Measurements from ENCODE around the gene DYNC2H1.

The DYNC2H1 gene, protein sequence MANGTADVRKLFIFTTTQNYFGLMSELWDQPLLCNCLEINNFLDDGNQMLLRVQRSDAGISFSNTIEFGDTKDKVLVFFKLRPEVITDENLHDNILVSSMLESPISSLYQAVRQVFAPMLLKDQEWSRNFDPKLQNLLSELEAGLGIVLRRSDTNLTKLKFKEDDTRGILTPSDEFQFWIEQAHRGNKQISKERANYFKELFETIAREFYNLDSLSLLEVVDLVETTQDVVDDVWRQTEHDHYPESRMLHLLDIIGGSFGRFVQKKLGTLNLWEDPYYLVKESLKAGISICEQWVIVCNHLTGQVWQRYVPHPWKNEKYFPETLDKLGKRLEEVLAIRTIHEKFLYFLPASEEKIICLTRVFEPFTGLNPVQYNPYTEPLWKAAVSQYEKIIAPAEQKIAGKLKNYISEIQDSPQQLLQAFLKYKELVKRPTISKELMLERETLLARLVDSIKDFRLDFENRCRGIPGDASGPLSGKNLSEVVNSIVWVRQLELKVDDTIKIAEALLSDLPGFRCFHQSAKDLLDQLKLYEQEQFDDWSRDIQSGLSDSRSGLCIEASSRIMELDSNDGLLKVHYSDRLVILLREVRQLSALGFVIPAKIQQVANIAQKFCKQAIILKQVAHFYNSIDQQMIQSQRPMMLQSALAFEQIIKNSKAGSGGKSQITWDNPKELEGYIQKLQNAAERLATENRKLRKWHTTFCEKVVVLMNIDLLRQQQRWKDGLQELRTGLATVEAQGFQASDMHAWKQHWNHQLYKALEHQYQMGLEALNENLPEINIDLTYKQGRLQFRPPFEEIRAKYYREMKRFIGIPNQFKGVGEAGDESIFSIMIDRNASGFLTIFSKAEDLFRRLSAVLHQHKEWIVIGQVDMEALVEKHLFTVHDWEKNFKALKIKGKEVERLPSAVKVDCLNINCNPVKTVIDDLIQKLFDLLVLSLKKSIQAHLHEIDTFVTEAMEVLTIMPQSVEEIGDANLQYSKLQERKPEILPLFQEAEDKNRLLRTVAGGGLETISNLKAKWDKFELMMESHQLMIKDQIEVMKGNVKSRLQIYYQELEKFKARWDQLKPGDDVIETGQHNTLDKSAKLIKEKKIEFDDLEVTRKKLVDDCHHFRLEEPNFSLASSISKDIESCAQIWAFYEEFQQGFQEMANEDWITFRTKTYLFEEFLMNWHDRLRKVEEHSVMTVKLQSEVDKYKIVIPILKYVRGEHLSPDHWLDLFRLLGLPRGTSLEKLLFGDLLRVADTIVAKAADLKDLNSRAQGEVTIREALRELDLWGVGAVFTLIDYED (N-terminal part only)

DNA sequence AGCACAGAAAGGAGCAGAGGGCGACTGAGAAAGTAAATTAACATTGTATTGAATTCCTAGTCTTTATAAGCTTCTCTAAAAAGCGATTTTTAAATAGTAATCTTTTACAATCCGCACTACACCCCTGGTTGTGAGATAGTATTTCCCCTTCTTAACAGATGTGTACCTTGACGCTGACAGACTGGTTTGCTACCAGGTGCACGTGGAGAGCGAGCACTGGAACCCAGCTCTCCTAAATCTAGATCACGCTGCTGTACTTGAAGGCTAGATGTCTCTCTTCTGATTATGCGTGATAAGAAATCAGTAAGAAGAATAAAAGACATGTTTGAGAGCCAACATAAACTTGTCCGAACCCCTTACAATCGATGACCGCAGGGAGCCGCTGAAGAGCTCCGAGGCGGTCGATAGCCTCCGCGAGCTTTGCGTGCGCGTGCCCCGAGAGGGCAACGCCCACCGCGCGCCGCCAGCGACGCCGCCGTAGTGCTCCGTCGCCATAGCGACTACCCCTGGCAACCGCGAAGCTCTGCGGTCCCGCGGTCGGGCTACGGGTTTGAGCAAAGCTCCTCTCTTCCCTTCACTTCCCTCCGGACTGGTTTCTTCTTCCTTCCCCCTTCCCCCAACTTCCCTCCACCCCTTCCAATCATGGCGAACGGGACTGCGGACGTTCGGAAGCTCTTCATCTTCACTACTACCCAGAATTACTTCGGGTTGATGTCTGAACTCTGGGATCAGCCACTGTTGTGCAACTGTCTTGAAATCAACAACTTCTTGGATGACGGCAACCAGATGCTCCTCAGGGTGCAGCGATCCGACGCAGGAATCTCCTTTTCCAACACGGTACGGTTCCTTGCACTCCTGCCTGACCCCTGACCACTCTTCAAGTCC is at the start of gene DYNC2H1:
Gene DYNC2H1, plus strand, starts transcription at position 494 of the 885 bp plus-strand sequence. Its CDS starts 149 bp downstream, at position 643.
- peak; percentile 77 to 83 for DNase-seq (ENCODE audit: low read depth in 2 of 2)

GRCh38 chr11:103061656-103062055 is 47.6 kb upstream of the DYNC2H1 start:
- no peak for DNase-seq (ENCODE audit: low read depth in 2 of 2)

DNA sequence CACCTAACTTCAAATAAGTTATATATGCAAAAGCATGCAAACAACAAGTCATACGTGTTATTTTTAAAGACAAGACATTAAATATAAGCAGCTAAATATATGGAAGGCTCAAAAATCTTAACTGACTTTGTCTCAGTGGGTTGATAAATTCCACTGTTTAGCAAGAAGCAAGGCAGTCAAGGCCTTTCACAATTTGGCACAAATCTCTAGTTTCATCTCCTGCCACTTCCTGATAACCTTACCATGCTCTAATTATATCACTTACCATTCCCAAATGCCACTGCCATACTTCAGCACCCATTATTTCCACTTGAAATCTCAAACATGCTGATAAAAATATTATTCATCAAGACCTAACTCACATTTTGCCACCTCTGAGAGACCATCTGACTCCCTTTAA is 42.1 kb upstream of the DYNC2H1 start:
- no peak for DNase-seq (ENCODE audit: low read depth in 2 of 2)

DNA sequence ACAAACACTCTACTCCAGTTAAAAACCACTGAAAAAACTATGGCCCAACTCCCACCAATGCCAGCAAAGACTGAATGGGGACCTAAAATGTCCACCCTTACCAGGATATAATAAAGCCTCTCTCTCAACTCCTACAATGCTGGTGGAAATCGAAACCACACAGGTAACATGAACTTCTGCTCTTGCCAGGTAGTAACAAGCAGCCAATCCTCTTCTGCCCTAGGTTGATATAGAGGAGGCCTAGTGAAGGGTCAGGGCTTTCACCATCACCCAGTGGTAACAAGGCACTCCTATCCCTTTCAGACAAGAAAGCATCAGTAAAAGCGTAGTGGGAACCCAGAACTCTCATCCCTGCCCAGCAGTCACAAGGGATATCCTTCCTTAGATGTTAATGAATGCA is 39.9 kb upstream of the DYNC2H1 start:
- DNase-seq (ENCODE audit: low read depth in 2 of 2), result no peak

- no peak for DNase-seq (ENCODE audit: low read depth in 2 of 2)
These were observed 39.1 kb upstream of the DYNC2H1 start for GRCh38 chr11:103070142-103070541.

DNA sequence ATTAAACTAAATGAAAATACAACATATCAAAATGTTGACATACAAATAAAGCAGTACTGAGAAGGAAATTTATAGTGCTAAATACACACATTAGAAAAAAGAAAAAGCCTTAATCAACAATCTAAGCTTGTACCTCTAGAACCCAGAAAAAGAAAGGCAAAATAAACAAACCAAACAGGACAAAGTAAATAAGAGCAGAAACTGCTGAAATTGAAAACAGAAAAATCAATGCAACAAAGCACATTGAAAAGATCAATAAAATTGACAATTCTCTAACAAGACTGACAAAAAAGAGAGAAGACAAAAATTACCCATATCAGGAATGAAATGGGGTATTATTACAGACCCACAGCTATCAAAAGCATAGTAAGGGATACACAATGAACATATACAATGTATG is 38.2 kb upstream of the DYNC2H1 start:
- DNase-seq (ENCODE audit: low read depth in 2 of 2), result no peak

- no peak for DNase-seq (ENCODE audit: low read depth in 2 of 2)
These were observed 32.9 kb upstream of the DYNC2H1 start for GRCh38 chr11:103076361-103076760.

DNA sequence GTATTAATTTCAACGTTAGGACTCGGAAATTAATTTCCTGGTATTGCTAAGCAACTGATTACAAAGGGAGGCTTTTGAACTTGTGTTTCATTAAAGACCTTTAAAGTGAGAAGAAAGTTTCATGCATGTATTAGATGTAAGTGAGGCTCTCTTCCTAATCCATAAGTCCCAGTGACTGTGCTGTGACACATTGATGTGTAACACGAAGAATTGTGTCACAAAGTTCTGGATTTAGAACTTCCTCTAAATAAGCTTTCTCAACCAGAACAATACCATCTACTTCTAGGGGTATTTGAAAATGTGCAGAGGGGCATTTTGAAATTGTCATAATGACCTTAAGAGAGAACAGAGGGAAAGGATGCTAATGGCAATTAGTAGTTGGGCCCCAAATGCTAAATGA is 31.7 kb upstream of the DYNC2H1 start:
- no peak for DNase-seq (ENCODE audit: low read depth in 2 of 2)

DNA sequence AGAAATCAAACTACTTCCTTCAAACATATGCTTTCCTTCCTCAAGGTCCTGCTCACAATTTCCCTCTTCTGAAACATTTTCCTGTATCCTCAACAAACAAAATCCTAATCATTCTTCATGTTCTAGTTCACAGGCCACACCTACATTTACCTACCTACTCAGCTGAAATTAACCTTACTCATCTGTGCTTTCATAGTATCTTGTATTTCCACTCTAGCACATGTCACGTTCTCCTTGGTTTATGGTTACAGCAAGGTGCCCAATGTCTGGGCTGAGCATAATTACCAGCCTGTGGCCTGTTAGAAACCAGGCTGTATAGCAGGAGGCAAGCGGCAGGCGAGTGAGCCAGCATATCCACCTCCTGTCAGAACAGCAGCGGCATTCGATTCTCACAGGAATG is 30.5 kb upstream of the DYNC2H1 start:
- no peak for DNase-seq (ENCODE audit: low read depth in 2 of 2)

DNA sequence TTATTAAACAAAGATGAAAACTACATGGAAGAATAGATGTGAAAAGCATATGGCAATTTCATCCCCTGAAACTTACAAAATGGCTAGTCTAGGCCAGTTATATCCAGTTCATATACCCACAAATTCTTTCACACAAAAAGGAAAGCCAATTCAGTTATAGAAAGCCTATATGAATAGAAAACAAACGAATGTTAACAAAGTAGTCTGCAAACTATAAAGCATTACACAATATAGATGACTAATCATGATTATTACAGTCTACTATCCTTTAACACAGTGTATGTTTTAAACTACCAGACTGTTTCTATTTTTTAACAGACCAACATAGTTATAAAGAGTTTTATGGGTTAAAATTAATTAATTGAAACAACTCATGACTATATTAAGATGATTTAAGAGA is 29.4 kb upstream of the DYNC2H1 start:
- DNase-seq (ENCODE audit: low read depth in 2 of 2), result no peak

- DNase-seq (ENCODE audit: low read depth in 2 of 2), result no peak
These were observed 23.4 kb upstream of the DYNC2H1 start for GRCh38 chr11:103085758-103086365.

GRCh38 chr11:103086461-103086860 is 22.8 kb upstream of the DYNC2H1 start:
- no peak for DNase-seq (ENCODE audit: low read depth in 2 of 2)

DNA sequence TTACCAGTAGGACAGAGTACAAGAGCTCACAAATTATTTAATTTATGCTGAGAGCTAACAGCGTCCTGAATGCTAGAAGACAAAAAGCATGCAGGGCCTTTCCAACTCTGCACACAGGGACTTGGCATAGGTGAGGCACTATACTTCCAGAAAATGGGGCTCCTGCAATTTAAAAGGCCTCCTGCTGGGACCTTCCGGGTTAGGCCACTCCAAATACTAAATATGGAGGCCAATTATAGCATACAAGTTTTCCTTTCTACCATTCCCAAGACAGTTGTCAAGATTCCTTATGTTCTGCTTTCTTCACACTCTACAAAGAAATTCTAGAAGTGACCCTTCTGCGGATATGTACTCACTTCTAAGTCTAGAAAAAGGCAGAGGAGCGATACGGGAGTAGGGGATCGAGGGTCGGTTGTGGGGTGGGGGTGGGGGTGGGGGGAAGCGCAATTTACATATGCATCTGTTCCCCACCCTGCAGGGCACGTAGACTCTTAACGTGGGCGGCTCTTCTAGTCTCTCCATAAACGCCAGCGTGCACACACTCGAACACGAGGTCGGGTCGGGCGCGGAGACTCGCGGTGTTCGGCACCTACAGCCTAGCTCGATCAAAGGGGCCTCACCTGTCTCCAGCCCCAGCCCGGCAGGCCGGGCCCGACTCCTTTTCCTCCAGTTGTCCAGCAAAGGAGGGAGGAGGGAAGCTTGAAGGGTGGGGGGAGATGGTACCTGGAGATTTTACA is 18.0 kb upstream of the DYNC2H1 start:
- DNase-seq (ENCODE audit: low read depth in 2 of 2), result peak in 1 of 2 experiments; percentile 25

DNA sequence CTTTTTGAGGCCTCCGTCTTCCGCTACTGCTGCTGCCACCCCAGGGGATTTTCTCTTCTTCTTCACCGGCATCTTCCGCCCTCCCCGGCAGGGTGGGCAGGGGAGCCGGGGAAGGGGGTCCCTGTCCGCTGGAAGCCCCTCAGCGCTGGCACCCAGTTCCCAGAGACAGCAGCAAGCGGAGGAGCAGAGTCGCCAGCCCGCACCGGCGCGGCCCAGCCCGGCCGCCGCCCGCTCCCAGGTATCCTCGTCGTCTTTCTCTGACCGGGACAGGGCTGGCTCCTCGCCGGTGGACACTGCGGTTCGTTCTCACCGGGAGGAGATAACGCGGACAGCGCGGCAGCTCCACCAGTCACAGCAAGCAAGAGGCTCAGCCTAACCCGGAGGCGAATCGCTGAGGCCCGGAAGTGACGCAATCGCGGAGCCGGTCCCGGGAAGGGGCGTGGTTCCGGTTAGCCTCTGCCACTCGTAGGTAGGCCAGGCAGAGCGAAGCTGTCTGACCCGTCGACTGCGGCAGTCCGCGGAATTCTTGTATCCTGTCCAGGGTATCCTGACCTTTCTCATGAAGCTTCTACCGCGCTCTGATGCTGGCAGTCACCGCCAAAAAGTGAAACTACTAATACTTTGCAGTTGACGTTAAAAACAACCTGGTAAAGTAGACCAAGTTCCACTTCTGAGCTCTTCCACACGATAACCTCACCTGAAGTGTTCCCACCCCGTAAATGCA is 17.3 kb upstream of the DYNC2H1 start, which contains the start of gene DCUN1D5:
Gene DCUN1D5, minus strand, starts transcription at position 360 of the 724 bp plus-strand sequence. Its CDS starts 288 bp downstream, at position 72.
- peak; percentile 90 to 97 for DNase-seq (ENCODE audit: low read depth in 2 of 2)

- no peak for DNase-seq (ENCODE audit: low read depth in 2 of 2)
These were observed 11.9 kb upstream of the DYNC2H1 start for GRCh38 chr11:103097279-103097678.

DNA sequence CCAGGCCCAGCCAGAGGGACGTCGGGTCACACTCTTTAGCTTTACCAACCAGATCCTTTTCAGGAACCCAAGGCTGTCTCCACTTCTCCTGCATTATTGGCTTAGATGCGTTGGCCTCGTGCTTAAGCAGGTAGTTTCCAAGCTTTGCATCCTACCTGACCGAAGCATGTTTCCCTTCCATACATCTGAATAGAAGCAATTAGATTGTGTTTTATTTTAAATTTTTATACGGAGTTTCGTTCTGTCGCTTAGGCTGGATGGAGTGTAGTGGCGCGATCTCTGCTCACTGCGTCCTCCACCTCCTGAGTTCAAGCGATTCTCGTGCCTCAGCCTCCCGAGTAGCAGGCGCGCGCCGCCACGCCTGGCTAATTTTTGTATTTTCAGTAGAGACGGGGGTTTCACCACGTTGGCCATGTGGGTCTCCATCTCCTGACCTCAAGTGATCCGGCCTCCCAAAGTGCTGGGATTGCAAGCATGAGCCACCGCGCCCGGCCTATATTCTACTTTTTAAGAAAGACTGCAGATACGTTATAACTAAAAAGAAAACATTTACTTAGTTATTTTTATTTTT is 677 bp downstream of the DYNC2H1 start:
- no peak for DNase-seq (ENCODE audit: low read depth in 2 of 2)

DNA sequence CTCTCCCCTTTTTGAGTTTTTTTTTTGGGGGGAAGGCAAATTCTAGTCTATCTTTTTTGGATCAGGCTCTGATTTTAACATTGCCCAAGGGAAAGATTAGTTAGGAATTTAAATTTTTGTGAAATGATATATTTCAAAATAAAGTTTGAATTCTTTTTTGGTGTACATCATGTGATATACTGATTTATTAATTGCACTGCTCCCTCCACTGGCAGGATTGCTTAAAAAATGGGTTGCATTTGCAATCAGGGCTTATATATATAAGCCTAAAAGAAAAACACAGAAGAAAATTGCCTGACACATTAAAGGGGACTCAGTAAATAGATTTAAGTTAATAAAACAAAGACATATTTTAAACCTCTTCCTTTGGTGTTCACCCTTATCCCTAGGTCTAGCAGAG is 1.2 kb downstream of the DYNC2H1 start:
- DNase-seq (ENCODE audit: low read depth in 2 of 2), result no peak

DNA sequence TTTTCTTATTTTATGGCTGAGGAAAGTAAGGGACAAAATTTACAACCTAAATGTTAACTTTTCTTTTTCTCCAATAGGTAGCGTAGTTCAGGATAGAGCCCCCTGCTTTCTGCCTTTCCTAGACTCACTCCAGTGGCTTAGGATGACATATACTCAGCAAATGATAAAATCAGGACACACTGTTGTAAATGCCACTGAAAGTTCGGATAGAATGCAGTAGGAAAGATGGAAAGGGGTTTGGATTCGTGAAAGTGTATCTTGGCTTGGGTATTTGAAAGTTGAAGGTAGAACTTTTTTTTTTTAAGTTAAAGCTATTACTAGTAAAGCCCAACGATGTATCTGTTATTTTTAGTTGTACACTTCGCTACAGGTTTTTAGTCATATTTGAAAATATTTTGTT is 2.2 kb downstream of the DYNC2H1 start:
- DNase-seq (ENCODE audit: low read depth in 2 of 2), result no peak

DNA sequence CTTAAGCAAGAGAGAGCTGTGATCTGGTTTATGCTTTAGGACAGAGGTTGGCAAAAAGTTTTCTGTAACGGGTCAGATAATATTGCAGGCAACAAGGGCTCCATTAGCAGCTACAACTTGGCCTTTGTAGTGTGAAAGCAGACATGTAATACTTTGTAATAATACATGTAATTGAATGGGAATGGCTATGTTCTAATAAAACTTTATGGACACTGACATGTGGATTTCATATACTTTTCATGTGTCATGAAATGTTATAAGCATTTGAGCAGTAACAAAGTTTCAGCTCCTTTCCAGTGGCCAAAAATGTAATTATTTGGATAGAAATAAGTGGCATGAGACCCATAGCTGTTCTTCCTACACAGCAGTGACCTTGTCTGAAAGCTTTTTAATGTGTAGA is 3.1 kb downstream of the DYNC2H1 start:
- DNase-seq (ENCODE audit: low read depth in 2 of 2), result no peak
